Osteocyte (in vitro differentiated cells): ENCODE results near the gene ZRANB1. TPM values are rescaled to one million over a fixed set of nuclear protein-coding genes. Genes with fewer than 3 reads are reported as not detected.

Source experiments
- DNase-seq: peaks from one replicate; pipeline ENCODE4 v3.0.0; 2021; ENCODE audit warnings: mixed read lengths; ENCODE audit not compliant: unreplicated experiment; ENCODE audit errors: extremely low spot score
- H3K27ac Mint-ChIP-seq: one replicate; pipeline ENCODE4 v1.8.0; 2021; ENCODE audit warnings: mild to moderate bottlenecking, mixed read lengths; ENCODE audit not compliant: unreplicated experiment
- H3K27me3 Mint-ChIP-seq: one replicate; pipeline ENCODE4 v1.8.0; 2021; ENCODE audit warnings: mixed read lengths; ENCODE audit not compliant: unreplicated experiment
- H3K36me3 Mint-ChIP-seq: one replicate; pipeline ENCODE4 v1.8.0; 2021; ENCODE audit warnings: mixed read lengths; ENCODE audit not compliant: unreplicated experiment
- H3K4me1 Mint-ChIP-seq: one replicate; pipeline ENCODE4 v1.8.0; 2021; ENCODE audit warnings: mixed read lengths; ENCODE audit not compliant: unreplicated experiment
- H3K4me3 Mint-ChIP-seq: one replicate; pipeline ENCODE4 v1.8.0; 2021; ENCODE audit warnings: mild to moderate bottlenecking, moderate library complexity, mixed read lengths; ENCODE audit not compliant: unreplicated experiment
- H3K9me3 Mint-ChIP-seq: one replicate; pipeline ENCODE4 v1.8.0; 2021; ENCODE audit warnings: mixed read lengths; ENCODE audit not compliant: unreplicated experiment
- total RNA-seq: library from RNA; stranded (reverse); gene quantifications from 2 replicates; pipeline ENCODE4 v1.2.1, GENCODE V29; 2021
- TF ChIP-seq, protein P1 (sequence below): fragments of 200-600 bp; sonication (generic); IDR thresholded peaks from 2 replicates; pipeline ENCODE4 v1.5.0; 2021; ENCODE audit warnings: antibody characterized with exemption, mild to moderate bottlenecking, moderate library complexity

Gene ZRANB1
- total RNA-seq, 1 donor from 2014 or later = 26.8 TPM

- peaks cover 5% of the 10 kb centered on the region for H3K9me3 Mint-ChIP-seq
- no peaks in the 10 kb centered on the region for H3K27me3 Mint-ChIP-seq
- H3K36me3 Mint-ChIP-seq = peaks cover 33% of the 10 kb centered on the region
- peaks cover 56% of the 10 kb centered on the region for H3K4me1 Mint-ChIP-seq
- no peak overlapping the region for H3K27ac Mint-ChIP-seq
- no peak overlapping the region for H3K4me3 Mint-ChIP-seq
- TF ChIP-seq, protein P1, sequence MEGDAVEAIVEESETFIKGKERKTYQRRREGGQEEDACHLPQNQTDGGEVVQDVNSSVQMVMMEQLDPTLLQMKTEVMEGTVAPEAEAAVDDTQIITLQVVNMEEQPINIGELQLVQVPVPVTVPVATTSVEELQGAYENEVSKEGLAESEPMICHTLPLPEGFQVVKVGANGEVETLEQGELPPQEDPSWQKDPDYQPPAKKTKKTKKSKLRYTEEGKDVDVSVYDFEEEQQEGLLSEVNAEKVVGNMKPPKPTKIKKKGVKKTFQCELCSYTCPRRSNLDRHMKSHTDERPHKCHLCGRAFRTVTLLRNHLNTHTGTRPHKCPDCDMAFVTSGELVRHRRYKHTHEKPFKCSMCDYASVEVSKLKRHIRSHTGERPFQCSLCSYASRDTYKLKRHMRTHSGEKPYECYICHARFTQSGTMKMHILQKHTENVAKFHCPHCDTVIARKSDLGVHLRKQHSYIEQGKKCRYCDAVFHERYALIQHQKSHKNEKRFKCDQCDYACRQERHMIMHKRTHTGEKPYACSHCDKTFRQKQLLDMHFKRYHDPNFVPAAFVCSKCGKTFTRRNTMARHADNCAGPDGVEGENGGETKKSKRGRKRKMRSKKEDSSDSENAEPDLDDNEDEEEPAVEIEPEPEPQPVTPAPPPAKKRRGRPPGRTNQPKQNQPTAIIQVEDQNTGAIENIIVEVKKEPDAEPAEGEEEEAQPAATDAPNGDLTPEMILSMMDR = no peak
- no peak for DNase-seq
Observed at GRCh38 chr10:125022671-125023070, 80.7 kb downstream of the ZRANB1 start.

DNA sequence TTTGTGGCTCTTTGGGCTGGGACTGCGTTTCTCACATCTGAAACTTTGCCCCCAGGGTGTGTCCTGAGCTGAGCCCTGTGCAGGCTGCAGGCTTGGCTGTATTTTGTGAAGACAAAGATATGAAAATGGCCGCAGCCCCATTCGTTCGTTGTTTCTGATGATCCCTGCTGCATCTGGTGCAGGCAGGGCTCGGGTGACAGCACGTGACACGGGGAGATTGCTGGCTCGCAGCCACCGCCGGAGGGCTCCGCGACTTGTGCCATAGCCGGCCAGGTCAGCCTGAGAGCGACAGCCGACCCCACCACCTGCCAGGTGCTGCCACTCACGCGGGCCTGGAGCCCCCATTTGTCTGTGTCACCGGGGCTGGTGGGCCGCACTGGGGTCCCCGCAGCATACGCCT, 81.3 kb downstream of the ZRANB1 start:
- no peak for DNase-seq
- TF ChIP-seq, protein P1 = no peak
- H3K27ac Mint-ChIP-seq = no peak overlapping the region
- H3K4me3 Mint-ChIP-seq = no peak overlapping the region
- H3K4me1 Mint-ChIP-seq = peaks cover 52% of the 10 kb centered on the region
- H3K36me3 Mint-ChIP-seq = peaks cover 37% of the 10 kb centered on the region
- peaks cover 5% of the 10 kb centered on the region for H3K9me3 Mint-ChIP-seq
- H3K27me3 Mint-ChIP-seq = no peaks in the 10 kb centered on the region

DNA sequence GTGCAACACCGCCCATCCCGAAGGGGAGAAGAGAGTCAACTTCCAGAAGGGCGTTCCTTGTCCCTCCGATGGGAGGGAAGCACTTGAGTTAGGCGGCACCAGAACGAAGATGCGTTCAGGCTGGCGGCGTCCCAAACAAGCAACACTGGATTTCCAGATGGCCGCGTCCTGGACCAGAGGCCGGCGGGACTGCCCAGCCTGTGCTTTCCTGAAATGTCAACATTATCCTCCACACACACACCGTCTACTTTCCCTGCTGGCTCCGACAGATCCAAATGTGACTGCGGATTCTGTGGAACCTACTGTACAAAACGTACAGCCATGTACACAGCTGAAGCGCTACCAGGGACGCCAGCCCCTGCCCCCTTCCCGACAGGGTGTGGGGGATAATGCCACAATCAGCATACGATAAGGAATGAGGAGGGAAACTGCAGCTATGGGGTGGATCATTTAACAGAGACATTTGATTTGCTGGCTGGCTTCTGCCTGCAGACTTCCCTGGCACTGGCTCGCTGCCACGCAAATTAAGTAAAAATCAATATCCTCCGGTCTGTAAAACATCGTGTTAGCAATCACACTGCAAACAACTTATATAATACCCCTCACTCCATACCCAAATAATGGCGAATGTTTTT, 82.1 kb downstream of the ZRANB1 start:
- DNase-seq = no peak
- H3K4me1 Mint-ChIP-seq = peaks cover 52% of the 10 kb centered on the region
- peaks cover 38% of the 10 kb centered on the region for H3K36me3 Mint-ChIP-seq
- no peaks in the 10 kb centered on the region for H3K27me3 Mint-ChIP-seq
- H3K27ac Mint-ChIP-seq = peak overlapping the region; percentile 61
- no peak overlapping the region for H3K4me3 Mint-ChIP-seq
- peaks cover 5% of the 10 kb centered on the region for H3K9me3 Mint-ChIP-seq
- TF ChIP-seq, protein P1 = no peak

DNA sequence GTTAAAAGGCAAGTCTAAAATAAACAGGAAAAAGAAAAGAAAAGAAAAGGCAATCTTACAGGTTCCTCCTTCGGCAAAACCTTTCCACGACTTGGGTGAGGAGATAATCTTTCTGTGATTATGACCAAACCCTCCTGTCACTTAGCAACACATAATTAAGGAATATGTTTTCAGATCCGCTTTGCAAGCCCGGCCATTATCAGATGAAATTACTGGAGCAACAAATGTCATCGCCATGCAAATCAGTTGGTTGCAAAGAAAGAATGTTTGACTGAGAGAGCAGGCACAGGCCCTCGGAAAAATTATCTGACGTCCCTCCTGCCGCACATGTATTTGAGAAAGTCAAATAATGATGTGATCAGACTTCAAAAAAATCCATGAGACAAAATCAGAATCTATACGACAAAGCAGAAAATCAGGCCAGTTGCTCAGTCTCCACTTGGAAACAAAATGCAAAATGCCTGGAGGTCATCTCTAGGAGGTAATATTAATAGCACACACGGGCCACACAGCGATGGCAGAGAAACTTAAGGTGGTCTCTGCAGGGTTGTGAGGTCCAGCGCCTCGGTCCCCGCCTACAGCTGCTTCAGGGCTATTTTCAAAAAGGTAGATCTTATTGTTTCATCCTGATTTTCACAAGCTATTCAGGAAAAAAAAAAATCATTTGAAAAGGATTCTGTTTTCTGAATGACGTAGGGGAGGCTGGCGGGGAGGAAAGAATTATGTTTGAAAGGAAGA, 82.7 kb downstream of the ZRANB1 start:
- peaks cover 50% of the 10 kb centered on the region for H3K4me1 Mint-ChIP-seq
- H3K36me3 Mint-ChIP-seq = peaks cover 35% of the 10 kb centered on the region
- no peaks in the 10 kb centered on the region for H3K27me3 Mint-ChIP-seq
- H3K9me3 Mint-ChIP-seq = peaks cover under 1% of the 10 kb centered on the region
- TF ChIP-seq, protein P1 = no peak
- H3K27ac Mint-ChIP-seq = peak overlapping the region; percentile 61
- DNase-seq = no peak
- no peak overlapping the region for H3K4me3 Mint-ChIP-seq

DNA sequence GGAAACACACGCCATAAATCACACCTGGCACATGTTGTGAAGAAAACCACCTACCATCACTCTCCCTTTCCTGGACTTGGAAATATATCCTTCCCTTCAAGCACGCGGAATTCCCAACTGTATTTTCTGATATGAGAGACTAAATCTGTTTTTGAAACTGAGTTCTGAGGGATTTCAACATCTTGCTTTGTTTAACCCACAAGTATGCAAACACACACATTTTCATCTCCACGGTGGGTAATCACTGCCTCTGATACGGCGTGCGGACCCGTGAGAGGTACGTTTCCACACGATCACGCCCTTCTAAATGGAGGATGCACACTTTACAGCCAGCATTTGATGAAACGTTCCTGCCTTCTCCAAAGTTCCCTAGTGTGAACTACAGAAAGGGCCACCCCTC, 83.4 kb downstream of the ZRANB1 start:
- Mint-ChIP-seq H3K4me3 (no peak overlapping the region), H3K36me3 (peaks cover 34% of the 10 kb centered on the region), H3K9me3 (no peaks in the 10 kb centered on the region), H3K27me3 (no peaks in the 10 kb centered on the region), H3K4me1 (peaks cover 52% of the 10 kb centered on the region), H3K27ac (no peak overlapping the region)
- TF ChIP-seq, protein P1 = no peak
- DNase-seq = no peak
